ENCODE data around the gene GPATCH8. TPM values are rescaled to one million over a fixed set of nuclear protein-coding genes. Genes with fewer than 3 reads are reported as not detected.

The GPATCH8 gene
- total RNA-seq, 1 experiment from 2014 or later = 51.5 TPM

DNA sequence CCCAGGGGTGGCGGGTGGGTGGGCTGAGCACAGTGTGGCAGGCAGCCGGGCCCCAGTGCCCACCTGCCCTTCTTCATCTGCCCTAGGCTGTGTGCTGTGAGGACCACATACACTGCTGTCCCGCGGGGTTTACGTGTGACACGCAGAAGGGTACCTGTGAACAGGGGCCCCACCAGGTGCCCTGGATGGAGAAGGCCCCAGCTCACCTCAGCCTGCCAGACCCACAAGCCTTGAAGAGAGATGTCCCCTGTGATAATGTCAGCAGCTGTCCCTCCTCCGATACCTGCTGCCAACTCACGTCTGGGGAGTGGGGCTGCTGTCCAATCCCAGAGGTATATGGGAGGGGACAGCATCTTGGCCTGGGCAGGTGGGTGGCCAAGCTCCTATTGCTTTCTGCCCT is 151.7 kb downstream of the GPATCH8 start:
- Histone ChIP-seq H2AFZ (ENCODE audit: low read length) (no peak overlapping the region), H3K23ac (ENCODE audit: insufficient read length, low read depth, low read length) (no peak overlapping the region), H2BK15ac (ENCODE audit: low read depth, low read length) (no peak overlapping the region), H3K4me2 (ENCODE audit: insufficient read depth, insufficient read length, low read length) (no peak overlapping the region), H3K56ac (ENCODE audit: insufficient read length, low read depth, low read length) (no peak overlapping the region), H2BK20ac (ENCODE audit: low read depth, low read length, poor library complexity, severe bottlenecking) (no peak overlapping the region), H3K27me3 (ENCODE audit: insufficient read depth, low read length) (no peaks in the 10 kb centered on the region), H4K20me1 (ENCODE audit: control insufficient read depth, insufficient read depth, insufficient read length) (no peaks in the 10 kb centered on the region), H3K18ac (ENCODE audit: insufficient read length, low read depth, low read length) (no peak overlapping the region), H3K23me2 (ENCODE audit: insufficient read length, low read depth, low read length, poor library complexity, severe bottlenecking) (peaks cover 3% of the 10 kb centered on the region), H3K9me3 (ENCODE audit: control insufficient read depth, low read depth, low read length) (no peaks in the 10 kb centered on the region), H2BK5ac (ENCODE audit: insufficient read length, low read length) (no peak overlapping the region), H3K79me2 (ENCODE audit: insufficient read depth, low read length) (no peaks in the 10 kb centered on the region), H3T11ph (ENCODE audit: low read length) (no peak overlapping the region), H3K14ac (ENCODE audit: insufficient read depth, low read length) (no peak overlapping the region), H4K91ac (ENCODE audit: insufficient read length, low read depth, low read length) (no peak overlapping the region), H3K4ac (ENCODE audit: low read depth, low read length) (no peak overlapping the region), H2AK5ac (ENCODE audit: insufficient read length, low read length) (no peak overlapping the region), H3K79me1 (ENCODE audit: insufficient read depth, low read depth, low read length, poor library complexity, severe bottlenecking) (no peaks in the 10 kb centered on the region), H4K8ac (replicated peaks; ENCODE audit: insufficient read length, low read depth, low read length) (no peak overlapping the region), H2BK120ac (ENCODE audit: low read depth, low read length, poor library complexity, severe bottlenecking) (no peak overlapping the region), H3K27ac (ENCODE audit: insufficient read length, low read depth, low read length) (no peak overlapping the region), H3K9ac (ENCODE audit: extremely low read depth, insufficient read length, low read length) (no peak overlapping the region), H3K4me1 (ENCODE audit: insufficient read depth, low read length) (no peaks in the 10 kb centered on the region), H2BK12ac (ENCODE audit: insufficient read length, low read depth, low read length) (no peak overlapping the region), H4K5ac (ENCODE audit: insufficient read length, low read depth, low read length) (no peak overlapping the region)
- WGBS (ENCODE audit: extremely low coverage, insufficient read length, low lambda C conversion rate) = no CpG with 5 or more reads among the region's 8 CpGs
- H3K27ac Mint-ChIP-seq = no peak overlapping the region
- TF ChIP-seq, protein P1, sequence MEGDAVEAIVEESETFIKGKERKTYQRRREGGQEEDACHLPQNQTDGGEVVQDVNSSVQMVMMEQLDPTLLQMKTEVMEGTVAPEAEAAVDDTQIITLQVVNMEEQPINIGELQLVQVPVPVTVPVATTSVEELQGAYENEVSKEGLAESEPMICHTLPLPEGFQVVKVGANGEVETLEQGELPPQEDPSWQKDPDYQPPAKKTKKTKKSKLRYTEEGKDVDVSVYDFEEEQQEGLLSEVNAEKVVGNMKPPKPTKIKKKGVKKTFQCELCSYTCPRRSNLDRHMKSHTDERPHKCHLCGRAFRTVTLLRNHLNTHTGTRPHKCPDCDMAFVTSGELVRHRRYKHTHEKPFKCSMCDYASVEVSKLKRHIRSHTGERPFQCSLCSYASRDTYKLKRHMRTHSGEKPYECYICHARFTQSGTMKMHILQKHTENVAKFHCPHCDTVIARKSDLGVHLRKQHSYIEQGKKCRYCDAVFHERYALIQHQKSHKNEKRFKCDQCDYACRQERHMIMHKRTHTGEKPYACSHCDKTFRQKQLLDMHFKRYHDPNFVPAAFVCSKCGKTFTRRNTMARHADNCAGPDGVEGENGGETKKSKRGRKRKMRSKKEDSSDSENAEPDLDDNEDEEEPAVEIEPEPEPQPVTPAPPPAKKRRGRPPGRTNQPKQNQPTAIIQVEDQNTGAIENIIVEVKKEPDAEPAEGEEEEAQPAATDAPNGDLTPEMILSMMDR (conservative IDR thresholded peaks at IDR 0.05) = no peak
- H3K9me3 Mint-ChIP-seq = no peaks in the 10 kb centered on the region; a peak in 1 of 5 replicates
- H3K27me3 Mint-ChIP-seq (ENCODE audit: low read depth) = peaks cover 5% of the 10 kb centered on the region; the same call in 1 of the 2 replicates
- no peak for DNase-seq
- no peak overlapping the region for H3K4me3 Mint-ChIP-seq
- peaks cover 0 to 8% of the 10 kb centered on the region in 2 experiments; a peak in 2 of 4 replicates for H3K4me1 Mint-ChIP-seq
- peaks cover 3 to 17% (median 6%) of the 10 kb centered on the region in 3 experiments; a peak in 6 of 7 replicates for H3K36me3 Mint-ChIP-seq (ENCODE audit: insufficient read depth in 1 of 3, low read depth in 3 of 3)
